DOHH2 (cell line): Measurements from ENCODE around the gene NUDT3.

Source experiments
- H3F3A ChIP-seq: fragments of 200-600 bp; sonication (generic), shearing (Covaris generic); 2 replicates; pipeline ENCODE4 v1.6.0; 2016; ENCODE audit warnings: antibody characterized with exemption, mild to moderate bottlenecking; ENCODE audit not compliant: control insufficient read depth, insufficient read depth
- H3K27ac ChIP-seq: fragments of 200-600 bp; sonication (generic); 2 replicates; pipeline ENCODE4 v1.5.1; 2014; ENCODE audit warnings: low read depth, mild to moderate bottlenecking, low read length, moderate library complexity
- H3K27me3 ChIP-seq: fragments of 200-600 bp; sonication (generic); 2 replicates; pipeline ENCODE4 v1.6.1; 2014; ENCODE audit warnings: mild to moderate bottlenecking, low read length, mixed read lengths; ENCODE audit not compliant: control insufficient read depth
- H3K36me3 ChIP-seq: fragments of 200-600 bp; sonication (generic); 2 replicates; pipeline ENCODE4 v1.6.1; 2014; ENCODE audit warnings: mild to moderate bottlenecking, low read length, moderate library complexity, mixed read lengths; ENCODE audit not compliant: control insufficient read depth
- H3K4me1 ChIP-seq: fragments of 200-600 bp; sonication (generic); 2 replicates; pipeline ENCODE4 v1.6.1; 2014; ENCODE audit warnings: mild to moderate bottlenecking, low read length, mixed read lengths; ENCODE audit not compliant: control insufficient read depth
- H3K4me2 ChIP-seq: fragments of 200-600 bp; sonication (generic); 2 replicates; pipeline ENCODE4 v1.6.0; 2014; ENCODE audit warnings: mild to moderate bottlenecking, low read length, moderate library complexity
- H3K4me3 ChIP-seq: fragments of 200-600 bp; sonication (generic); 2 replicates; pipeline ENCODE4 v1.5.1; 2014; ENCODE audit warnings: mild to moderate bottlenecking, low read length, mixed read lengths
- H3K79me2 ChIP-seq: fragments of 200-600 bp; sonication (generic); 2 replicates; pipeline ENCODE4 v1.6.1; 2014; ENCODE audit warnings: mild to moderate bottlenecking, low read length, mixed read lengths; ENCODE audit not compliant: control insufficient read depth
- H3K9me2 ChIP-seq: fragments of 200-600 bp; sonication (generic); replicated peaks from 2 replicates; pipeline ENCODE4 v1.6.1; 2014; ENCODE audit warnings: mild to moderate bottlenecking, low read length, mixed read lengths; ENCODE audit not compliant: control insufficient read depth
- H3K9me3 ChIP-seq: fragments of 200-600 bp; sonication (generic); 2 replicates; pipeline ENCODE4 v1.6.1; 2014; ENCODE audit warnings: antibody characterized with exemption, low read length, mixed read lengths; ENCODE audit not compliant: control insufficient read depth, insufficient read depth
- H4K20me1 ChIP-seq: fragments of 200-600 bp; sonication (generic); 2 replicates; pipeline ENCODE4 v1.6.0; 2014; ENCODE audit warnings: low read depth, mild to moderate bottlenecking, antibody characterized with exemption, low read length, moderate library complexity; ENCODE audit not compliant: control insufficient read depth, insufficient read depth
- CTCF ChIP-seq: fragments of 200-600 bp; sonication (generic); IDR thresholded peaks from one replicate; pipeline ENCODE4 v1.5.1; 2014; ENCODE audit warnings: antibody characterized with exemption, mild to moderate bottlenecking, low read depth, low read length; ENCODE audit not compliant: poor library complexity, severe bottlenecking
- EZH2phosphoT487 ChIP-seq: fragments of 200-600 bp; sonication (generic); IDR thresholded peaks from 2 replicates; pipeline ENCODE4 v1.6.1; 2017; ENCODE audit warnings: borderline replicate concordance, mild to moderate bottlenecking, antibody characterized with exemption, low read length, moderate library complexity, mixed read lengths

The NUDT3 gene

GRCh38 chr6:34281702-34282334, 110.7 kb downstream of the NUDT3 start:
- Histone ChIP-seq H4K20me1 (no peaks in the 10 kb centered on the region), H3K9me2 (no peaks in the 10 kb centered on the region), H3K27ac (no peak overlapping the region), H3K4me3 (no peak overlapping the region), H3K27me3 (no peaks in the 10 kb centered on the region), H3K9me3 (no peaks in the 10 kb centered on the region), H3K4me1 (peaks cover 14% of the 10 kb centered on the region), H3F3A (no peaks in the 10 kb centered on the region), H3K36me3 (peaks cover 12% of the 10 kb centered on the region), H3K4me2 (no peak overlapping the region), H3K79me2 (no peaks in the 10 kb centered on the region)
- TF ChIP-seq CTCF (no peak), EZH2phosphoT487 (no peak)

- Histone ChIP-seq H3K79me2 (no peaks in the 10 kb centered on the region), H3K4me2 (no peak overlapping the region), H3K9me2 (no peaks in the 10 kb centered on the region), H3K4me1 (peaks cover 12% of the 10 kb centered on the region), H3K27ac (no peak overlapping the region), H3K36me3 (peaks cover 7% of the 10 kb centered on the region; the same call in 1 of the 2 replicates), H4K20me1 (no peaks in the 10 kb centered on the region), H3K4me3 (no peak overlapping the region), H3F3A (peaks cover 3% of the 10 kb centered on the region; the same call in 1 of the 2 replicates), H3K27me3 (no peaks in the 10 kb centered on the region), H3K9me3 (no peaks in the 10 kb centered on the region)
- no peak for TF ChIP-seq EZH2phosphoT487
- TF ChIP-seq CTCF = no peak
Observed at GRCh38 chr6:34280216-34280615, 112.3 kb downstream of the NUDT3 start.

GRCh38 chr6:34278833-34279232, 113.6 kb downstream of the NUDT3 start:
- H3K27ac ChIP-seq = no peak overlapping the region
- H3K4me3 ChIP-seq = no peak overlapping the region
- H3K36me3 ChIP-seq = no peaks in the 10 kb centered on the region
- no peaks in the 10 kb centered on the region for H4K20me1 ChIP-seq
- H3F3A ChIP-seq = peaks cover 5% of the 10 kb centered on the region; the same call in 1 of the 2 replicates
- TF ChIP-seq EZH2phosphoT487 (no peak), CTCF (no peak)
- no peaks in the 10 kb centered on the region for H3K79me2 ChIP-seq
- no peaks in the 10 kb centered on the region for H3K9me2 ChIP-seq
- no peaks in the 10 kb centered on the region for H3K27me3 ChIP-seq
- H3K4me2 ChIP-seq = no peak overlapping the region
- H3K9me3 ChIP-seq = no peaks in the 10 kb centered on the region
- peaks cover 4% of the 10 kb centered on the region for H3K4me1 ChIP-seq
